H9 (cell line): Measurements from ENCODE around the gene RFPL3. TPM values are rescaled to one million over a fixed set of nuclear protein-coding genes. Genes with fewer than 3 reads are reported as not detected.

Experiments
- DNase-seq: peaks from one replicate; pipeline ENCODE4 v3.0.0-alpha.2; 2017
- H2AFZ ChIP-seq: one replicate; pipeline ENCODE4 v1.6.1; 2013; ENCODE audit warnings: mild to moderate bottlenecking, low read length, control low read depth, moderate library complexity
- H2AK5ac ChIP-seq: 2 replicates; pipeline ENCODE4 v1.6.1; 2013; ENCODE audit warnings: low read length, control low read depth, mixed read lengths; ENCODE audit not compliant: insufficient read length
- H2BK120ac ChIP-seq: one replicate; pipeline ENCODE4 v1.6.1; 2013; ENCODE audit warnings: low read depth, mild to moderate bottlenecking, low read length, control low read depth, inconsistent platforms; ENCODE audit not compliant: poor library complexity, severe bottlenecking
- H2BK12ac ChIP-seq: 2 replicates; pipeline ENCODE4 v1.6.1; 2013; ENCODE audit warnings: low read length, control low read depth, mixed read lengths, low read depth; ENCODE audit not compliant: insufficient read length
- H2BK15ac ChIP-seq: 2 replicates; pipeline ENCODE4 v1.6.1; 2013; ENCODE audit warnings: low read depth, low read length, control low read depth
- H2BK20ac ChIP-seq: one replicate; pipeline ENCODE4 v1.6.1; 2013; ENCODE audit warnings: low read depth, mild to moderate bottlenecking, low read length, control low read depth, inconsistent platforms; ENCODE audit not compliant: poor library complexity, severe bottlenecking
- H2BK5ac ChIP-seq: 2 replicates; pipeline ENCODE4 v1.6.1; 2013; ENCODE audit warnings: low read length, control low read depth, mixed read lengths; ENCODE audit not compliant: insufficient read length
- H3K14ac ChIP-seq: 2 replicates; pipeline ENCODE4 v1.6.1; 2013; ENCODE audit warnings: low read length, control low read depth; ENCODE audit not compliant: insufficient read depth
- H3K18ac ChIP-seq: 2 replicates; pipeline ENCODE4 v1.6.1; 2013; ENCODE audit warnings: low read depth, mild to moderate bottlenecking, mixed read lengths, low read length, control low read depth; ENCODE audit not compliant: insufficient read length
- H3K23ac ChIP-seq: 2 replicates; pipeline ENCODE4 v1.6.1; 2013; ENCODE audit warnings: low read length, control low read depth, mixed read lengths, low read depth; ENCODE audit not compliant: insufficient read length
- H3K23me2 ChIP-seq: 2 replicates; pipeline ENCODE4 v1.6.1; 2013; ENCODE audit warnings: low read depth, mild to moderate bottlenecking, mixed read lengths, low read length, control low read depth; ENCODE audit not compliant: insufficient read length, poor library complexity, severe bottlenecking
- H3K27ac ChIP-seq: 2 replicates; pipeline ENCODE4 v1.5.1; 2013; ENCODE audit warnings: low read length, control low read depth, mixed read lengths, low read depth; ENCODE audit not compliant: insufficient read length
- H3K27me3 ChIP-seq: 2 replicates; pipeline ENCODE4 v1.6.1; 2013; ENCODE audit warnings: low read length, control low read depth, inconsistent platforms; ENCODE audit not compliant: insufficient read depth
- H3K4ac ChIP-seq: 2 replicates; pipeline ENCODE4 v1.6.1; 2013; ENCODE audit warnings: low read depth, mild to moderate bottlenecking, control low read depth, inconsistent platforms, low read length, moderate library complexity
- H3K4me1 ChIP-seq: 2 replicates; pipeline ENCODE4 v1.6.1; 2013; ENCODE audit warnings: low read length, control low read depth, inconsistent platforms; ENCODE audit not compliant: insufficient read depth
- H3K4me2 ChIP-seq: 2 replicates; pipeline ENCODE4 v1.6.1; 2013; ENCODE audit warnings: low read length, control low read depth, mixed read lengths; ENCODE audit not compliant: insufficient read length, insufficient read depth
- H3K56ac ChIP-seq: 2 replicates; pipeline ENCODE4 v1.6.1; 2013; ENCODE audit warnings: low read depth, mild to moderate bottlenecking, mixed read lengths, low read length, control low read depth; ENCODE audit not compliant: insufficient read length
- H3K79me1 ChIP-seq: 2 replicates; pipeline ENCODE4 v1.6.1; 2013; ENCODE audit warnings: low read depth, mild to moderate bottlenecking, moderate library complexity, low read length, control low read depth, inconsistent platforms; ENCODE audit not compliant: insufficient read depth, poor library complexity, severe bottlenecking
- H3K79me2 ChIP-seq: 2 replicates; pipeline ENCODE4 v1.6.1; 2013; ENCODE audit warnings: low read length, control low read depth, inconsistent platforms; ENCODE audit not compliant: insufficient read depth
- H3K9ac ChIP-seq: 2 replicates; pipeline ENCODE4 v1.6.1; 2013; ENCODE audit warnings: low read length, control low read depth, mixed read lengths; ENCODE audit not compliant: insufficient read length; ENCODE audit errors: extremely low read depth
- H3K9me3 ChIP-seq: one replicate; pipeline ENCODE4 v1.6.1; 2013; ENCODE audit warnings: low read depth, low read length, inconsistent platforms; ENCODE audit not compliant: control insufficient read depth
- H3T11ph ChIP-seq: one replicate; pipeline ENCODE4 v1.6.1; 2013; ENCODE audit warnings: mild to moderate bottlenecking, low read length, control low read depth, inconsistent platforms
- H4K20me1 ChIP-seq: one replicate; pipeline ENCODE4 v1.6.1; 2013; ENCODE audit not compliant: control insufficient read depth, insufficient read length, insufficient read depth
- H4K5ac ChIP-seq: 2 replicates; pipeline ENCODE4 v1.6.1; 2013; ENCODE audit warnings: low read depth, mild to moderate bottlenecking, mixed read lengths, low read length, control low read depth; ENCODE audit not compliant: insufficient read length
- H4K8ac ChIP-seq: replicated peaks from 2 replicates; pipeline ENCODE4 v1.6.1; 2013; ENCODE audit warnings: low read length, control low read depth, mixed read lengths, low read depth; ENCODE audit not compliant: insufficient read length
- H4K91ac ChIP-seq: 2 replicates; pipeline ENCODE4 v1.6.1; 2013; ENCODE audit warnings: low read depth, mild to moderate bottlenecking, moderate library complexity, mixed read lengths, low read length, control low read depth; ENCODE audit not compliant: insufficient read length
- H3K27ac Mint-ChIP-seq, 3 experiments: 2 replicates in 2 of 3; 3 replicates in 1 of 3; pipeline ENCODE4 v1.8.0; 2020 to 2021; ENCODE audit warnings: mixed read lengths in 3 of 3, mild to moderate bottlenecking in 1 of 3, moderate library complexity in 1 of 3
- H3K27me3 Mint-ChIP-seq: 2 replicates; pipeline ENCODE4 v1.8.0; 2021; ENCODE audit warnings: low read depth, mild to moderate bottlenecking, moderate library complexity, mixed read lengths
- H3K36me3 Mint-ChIP-seq, 3 experiments: 2 replicates in 2 of 3; 3 replicates in 1 of 3; pipeline ENCODE4 v1.8.0; 2020 to 2021; ENCODE audit warnings: low read depth in 3 of 3, mixed read lengths in 3 of 3; ENCODE audit not compliant: insufficient read depth in 1 of 3
- H3K4me1 Mint-ChIP-seq, 2 experiments: 2 replicates each; pipeline ENCODE4 v1.8.0; 2020; ENCODE audit warnings: mixed read lengths in 2 of 2
- H3K4me3 Mint-ChIP-seq, 2 experiments: 2 replicates in 1 of 2; 3 replicates in 1 of 2; pipeline ENCODE4 v1.8.0; 2020 to 2021; ENCODE audit warnings: mild to moderate bottlenecking in 2 of 2, mixed read lengths in 2 of 2, moderate library complexity in 1 of 2
- H3K9me3 Mint-ChIP-seq, 2 experiments: 2 replicates in 1 of 2; 3 replicates in 1 of 2; pipeline ENCODE4 v1.8.0; 2020; ENCODE audit warnings: mild to moderate bottlenecking in 2 of 2, mixed read lengths in 2 of 2, moderate library complexity in 1 of 2
- WGBS: extraction: QIAGEN DNeasy Blood & Tissue Kit; methylation state at CpG from one replicate; pipeline ENCODE4 v1.1.7; 2013; ENCODE audit warnings: missing lambda C conversion rate, low lambda C conversion rate, mixed read lengths; ENCODE audit not compliant: insufficient read length; ENCODE audit errors: extremely low coverage; 5-methylcytosine and 5-hydroxymethylcytosine counted together
- total RNA-seq: library from RNA; stranded (reverse); gene quantifications from 2 replicates; pipeline ENCODE4 v1.2.1, GENCODE V29; 2021
- TF ChIP-seq, protein P1 (sequence below): fragments of 200-600 bp; sonication (generic); conservative IDR thresholded peaks from 3 replicates; pipeline ENCODE4 v1.8.0; 2021; ENCODE audit warnings: antibody characterized with exemption, mild to moderate bottlenecking

RFPL3 gene
- total RNA-seq, 1 experiment from 2014 or later: not detected

DNA sequence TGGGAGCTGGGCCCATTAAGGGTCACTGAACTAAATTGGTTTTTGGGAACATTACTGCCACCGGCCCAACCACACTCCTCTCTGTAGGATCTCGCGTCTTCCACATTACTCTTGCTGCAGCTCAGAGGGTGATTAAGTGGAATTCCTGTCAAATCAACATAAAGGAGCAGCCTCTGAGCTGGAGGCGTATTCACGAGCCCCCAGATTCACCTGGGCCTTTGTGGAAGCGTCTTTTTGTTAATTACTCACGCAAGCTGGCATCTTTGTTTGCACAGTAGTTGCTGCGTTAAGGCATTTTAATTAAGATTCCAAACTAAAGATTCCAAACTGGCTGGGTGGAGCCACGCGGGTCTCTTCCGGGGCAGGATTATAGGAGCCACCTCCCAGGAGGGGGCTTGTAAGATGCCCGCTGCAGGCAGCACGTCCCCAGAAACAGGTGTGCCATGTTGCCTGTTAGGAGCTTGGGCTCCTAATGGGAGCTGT lies 21.5 kb upstream of the RFPL3 start:
- H2BK20ac ChIP-seq: no peak overlapping the region
- H2AK5ac ChIP-seq: no peak overlapping the region
- no peaks in the 10 kb centered on the region; a peak in 1 of 7 replicates for H3K36me3 Mint-ChIP-seq
- TF ChIP-seq, protein P1, sequence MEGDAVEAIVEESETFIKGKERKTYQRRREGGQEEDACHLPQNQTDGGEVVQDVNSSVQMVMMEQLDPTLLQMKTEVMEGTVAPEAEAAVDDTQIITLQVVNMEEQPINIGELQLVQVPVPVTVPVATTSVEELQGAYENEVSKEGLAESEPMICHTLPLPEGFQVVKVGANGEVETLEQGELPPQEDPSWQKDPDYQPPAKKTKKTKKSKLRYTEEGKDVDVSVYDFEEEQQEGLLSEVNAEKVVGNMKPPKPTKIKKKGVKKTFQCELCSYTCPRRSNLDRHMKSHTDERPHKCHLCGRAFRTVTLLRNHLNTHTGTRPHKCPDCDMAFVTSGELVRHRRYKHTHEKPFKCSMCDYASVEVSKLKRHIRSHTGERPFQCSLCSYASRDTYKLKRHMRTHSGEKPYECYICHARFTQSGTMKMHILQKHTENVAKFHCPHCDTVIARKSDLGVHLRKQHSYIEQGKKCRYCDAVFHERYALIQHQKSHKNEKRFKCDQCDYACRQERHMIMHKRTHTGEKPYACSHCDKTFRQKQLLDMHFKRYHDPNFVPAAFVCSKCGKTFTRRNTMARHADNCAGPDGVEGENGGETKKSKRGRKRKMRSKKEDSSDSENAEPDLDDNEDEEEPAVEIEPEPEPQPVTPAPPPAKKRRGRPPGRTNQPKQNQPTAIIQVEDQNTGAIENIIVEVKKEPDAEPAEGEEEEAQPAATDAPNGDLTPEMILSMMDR: no peak
- H3K4me3 Mint-ChIP-seq: no peak overlapping the region; a peak in 2 of 5 replicates
- no peak overlapping the region for H3K27ac ChIP-seq
- no peaks in the 10 kb centered on the region for H4K20me1 ChIP-seq
- H2BK12ac ChIP-seq: no peak overlapping the region
- no peak overlapping the region for H2BK5ac ChIP-seq
- H3K79me2 ChIP-seq: no peaks in the 10 kb centered on the region
- no peak overlapping the region for H3K56ac ChIP-seq
- H3K9me3 ChIP-seq: no peaks in the 10 kb centered on the region
- H3K18ac ChIP-seq: no peak overlapping the region
- no peaks in the 10 kb centered on the region for H3K79me1 ChIP-seq
- no peak for DNase-seq
- no peak overlapping the region for H4K5ac ChIP-seq
- no peak overlapping the region for H4K91ac ChIP-seq
- H3T11ph ChIP-seq: no peak overlapping the region
- H3K14ac ChIP-seq: no peak overlapping the region
- H2BK120ac ChIP-seq: no peak overlapping the region
- H3K4ac ChIP-seq: no peak overlapping the region
- H3K4me1 Mint-ChIP-seq: peaks cover 26 to 50% of the 10 kb centered on the region in 2 experiments
- no peaks in the 10 kb centered on the region for H3K9me3 Mint-ChIP-seq
- no peaks in the 10 kb centered on the region for H3K27me3 ChIP-seq
- H3K4me1 ChIP-seq: no peaks in the 10 kb centered on the region
- no peaks in the 10 kb centered on the region for H3K23me2 ChIP-seq
- no peak overlapping the region for H4K8ac ChIP-seq
- no peak overlapping the region for H3K4me2 ChIP-seq
- no peak overlapping the region for H2BK15ac ChIP-seq
- peaks cover 36% of the 10 kb centered on the region for H3K27me3 Mint-ChIP-seq
- H3K23ac ChIP-seq: no peak overlapping the region
- H3K9ac ChIP-seq: no peak overlapping the region
- H2AFZ ChIP-seq: no peak overlapping the region
- no CpG with 5 or more reads among the region's 13 CpGs for whole genome bisulfite sequencing
- peak overlapping the region in 2 of 3 experiments; percentile 82 to 91; a peak in 4 of 7 replicates for H3K27ac Mint-ChIP-seq
